HG03439 (cell line): Measurements from ENCODE around the gene CEBPB.
"Not testable (repeated sequence)": the region's sequence is repeated elsewhere in the genome, so short reads cannot be mapped to it uniquely, and the experiment has no call there.

Experiments used
- ATAC-seq: cut with Tn5 transposase; IDR thresholded peaks from one replicate; pipeline ENCODE4 v1.9.1; 2021; ENCODE audit warnings: mild to moderate bottlenecking, moderate library complexity; ENCODE audit not compliant: unreplicated experiment

Gene CEBPB

DNA sequence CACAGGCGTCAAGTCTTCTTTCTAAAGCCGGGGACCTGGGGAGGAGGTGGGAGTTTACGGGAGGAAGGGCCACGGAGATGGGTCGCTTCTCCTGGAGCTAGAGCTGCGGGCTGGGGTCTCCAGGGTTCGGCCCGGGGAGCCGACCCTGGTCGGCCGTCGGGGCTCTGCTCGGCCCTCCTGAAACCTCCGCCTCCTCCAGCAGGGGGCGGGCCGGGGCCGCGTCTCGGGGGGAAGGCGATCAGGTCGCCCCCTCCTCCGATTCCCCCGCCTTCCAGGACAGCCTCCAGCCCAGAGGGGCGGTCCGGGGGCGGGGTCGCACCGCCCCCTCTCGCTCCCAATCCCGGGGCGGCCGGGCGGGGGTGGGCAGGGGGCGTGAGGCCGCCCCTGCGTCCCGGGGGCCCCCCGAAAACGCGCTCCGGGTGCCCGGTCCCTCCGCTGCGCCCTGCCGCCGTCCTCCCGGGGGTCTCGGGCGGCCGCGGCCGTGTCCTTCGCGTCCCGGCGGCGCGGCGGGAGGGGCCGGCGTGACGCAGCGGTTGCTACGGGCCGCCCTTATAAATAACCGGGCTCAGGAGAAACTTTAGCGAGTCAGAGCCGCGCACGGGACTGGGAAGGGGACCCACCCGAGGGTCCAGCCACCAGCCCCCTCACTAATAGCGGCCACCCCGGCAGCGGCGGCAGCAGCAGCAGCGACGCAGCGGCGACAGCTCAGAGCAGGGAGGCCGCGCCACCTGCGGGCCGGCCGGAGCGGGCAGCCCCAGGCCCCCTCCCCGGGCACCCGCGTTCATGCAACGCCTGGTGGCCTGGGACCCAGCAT lies at the start of gene CEBPB:
TSS of gene CEBPB (plus strand) at position 580 of the 814 bp plus-strand sequence. CDS start at position 784, 204 bp downstream.
- peak; percentile 46 for ATAC-seq

DNA sequence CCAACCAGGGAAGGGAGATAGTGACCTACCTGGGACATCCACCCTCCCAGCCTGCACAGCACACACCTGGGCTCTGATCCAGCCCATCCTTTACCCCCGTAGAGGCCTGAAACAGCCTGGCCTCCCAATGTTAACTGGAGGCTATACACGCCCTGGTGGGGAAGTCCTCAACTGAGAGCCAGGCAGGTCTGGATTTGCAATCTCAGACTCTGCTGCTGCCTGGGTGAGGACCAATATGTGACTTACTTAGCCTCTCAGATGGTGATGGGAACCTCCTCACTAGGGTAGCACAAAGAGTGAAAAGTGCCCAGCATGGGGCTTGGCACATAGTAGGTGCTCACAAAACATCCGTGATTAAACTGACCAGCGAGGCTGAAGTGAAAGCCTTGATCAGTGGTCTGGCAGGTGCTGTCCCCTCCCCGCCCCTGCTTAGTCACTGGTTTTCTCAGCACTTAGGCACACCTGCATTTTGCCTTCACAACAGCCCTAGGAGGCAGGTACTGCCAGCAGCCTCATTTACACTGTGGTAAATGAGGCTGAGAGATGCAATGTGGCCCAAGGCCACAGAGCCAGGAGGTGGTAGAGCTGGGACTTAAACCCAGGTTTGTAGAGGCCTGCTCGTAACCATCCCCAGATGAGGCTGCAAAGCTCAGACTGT lies 49.5 kb upstream of the CEBPB start:
- ATAC-seq = no peak

- ATAC-seq = no peak
Observed at GRCh38 chr20:50141811-50142561, 48.6 kb upstream of the CEBPB start.

- no peak for ATAC-seq
Observed at GRCh38 chr20:50142812-50143211, 47.8 kb upstream of the CEBPB start.

DNA sequence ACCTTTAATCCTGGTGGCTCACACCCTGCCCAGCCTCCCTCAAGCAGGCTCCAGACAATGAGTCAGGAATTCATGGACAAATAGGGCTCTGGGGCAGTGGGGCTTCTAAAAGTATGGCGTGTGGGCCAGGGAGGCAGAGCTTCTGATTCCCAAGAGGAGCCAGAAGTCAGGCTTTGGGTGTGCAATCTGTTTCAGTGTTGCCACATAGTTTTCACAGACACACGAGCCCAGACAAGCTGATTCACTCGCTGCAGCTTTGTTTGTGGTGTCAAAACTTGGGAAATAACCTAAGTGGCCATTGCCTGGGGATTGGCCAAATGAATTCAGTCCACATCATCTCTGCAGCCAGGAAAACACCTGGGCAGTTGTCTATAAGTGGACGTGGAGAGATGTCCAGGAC lies 46.3 kb upstream of the CEBPB start:
- no peak for ATAC-seq

DNA sequence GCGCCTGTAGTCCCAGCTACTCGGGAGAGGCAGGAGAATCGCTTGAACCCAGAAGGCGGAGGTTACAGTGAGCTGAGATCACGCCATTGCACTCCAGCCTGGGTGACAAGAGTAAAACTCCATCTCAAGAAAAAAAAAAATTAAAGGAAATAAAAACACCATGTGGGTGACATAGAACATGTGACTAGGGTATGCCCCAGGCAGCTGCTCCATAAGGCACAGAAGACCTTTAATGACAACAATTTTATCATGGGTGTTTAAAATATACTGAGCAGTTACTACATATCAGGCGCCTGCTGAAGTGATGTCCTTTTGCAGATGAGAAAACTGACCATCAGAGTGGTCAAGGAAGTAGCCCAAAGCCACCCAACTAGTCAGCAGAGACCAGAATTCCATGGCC lies 45.1 kb upstream of the CEBPB start:
- no peak for ATAC-seq

DNA sequence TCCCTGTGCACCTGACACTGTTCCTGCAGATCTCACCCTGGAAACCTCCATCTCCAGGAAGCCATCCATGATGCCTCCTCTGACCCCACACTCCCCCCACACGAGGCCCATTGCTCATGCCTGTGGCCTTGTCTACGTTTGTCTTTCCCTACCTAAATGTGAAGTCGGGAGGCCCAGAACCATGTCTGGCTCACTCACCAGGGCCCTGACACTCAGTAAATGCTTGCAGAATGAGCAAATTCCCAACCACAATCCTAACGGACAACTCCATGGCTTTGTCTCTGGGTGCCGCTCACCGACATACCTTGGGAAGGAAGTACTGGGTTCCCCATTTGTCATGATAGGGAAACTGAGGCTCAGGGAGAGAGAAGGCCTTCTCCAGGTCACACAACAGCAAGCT lies 44.4 kb upstream of the CEBPB start:
- no peak for ATAC-seq

DNA sequence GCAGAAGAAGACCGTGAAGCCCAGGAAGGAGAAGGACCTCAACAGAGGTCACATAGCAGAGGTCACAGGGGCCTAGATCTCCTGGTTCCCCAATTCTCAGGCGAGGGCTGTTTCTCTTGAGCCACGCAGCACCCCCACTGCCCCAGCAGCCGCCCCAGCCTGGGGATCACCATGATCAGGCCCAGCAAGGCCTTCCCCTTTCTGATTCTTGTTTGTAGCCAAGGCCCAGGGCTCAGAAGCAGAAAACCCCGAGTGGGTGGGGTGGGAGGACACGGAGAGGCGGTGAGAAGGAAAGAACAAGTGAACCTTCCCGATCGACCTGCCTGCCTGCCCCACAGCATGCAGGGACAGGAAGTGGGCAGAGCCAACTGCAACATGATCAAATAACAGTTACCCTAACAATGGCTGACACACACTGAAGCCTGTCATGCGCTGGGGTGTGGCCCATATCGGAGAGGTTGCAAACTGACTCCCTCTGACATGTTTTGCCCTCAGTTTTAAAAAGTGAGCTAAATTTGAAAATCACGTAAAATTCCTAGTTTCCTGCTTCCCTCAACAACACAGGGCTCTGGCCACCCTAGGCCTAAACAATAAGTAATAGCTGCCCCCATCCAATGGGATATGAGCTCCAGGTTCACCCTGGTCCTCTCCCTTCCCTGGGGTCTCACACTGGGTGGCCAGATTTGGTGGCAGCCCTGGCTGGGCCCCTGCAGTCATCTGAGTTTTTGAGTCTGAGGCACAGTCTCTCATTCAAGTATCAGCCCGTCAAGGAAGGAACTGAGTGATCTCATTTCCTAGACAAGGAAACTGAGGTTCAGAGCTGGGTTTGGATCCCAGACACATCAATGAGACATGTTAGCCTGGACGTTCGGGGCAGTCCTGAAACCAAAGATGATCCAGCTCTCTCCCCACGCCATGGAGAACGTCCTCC lies 43.6 kb upstream of the CEBPB start:
- no peak for ATAC-seq

- no peak for ATAC-seq
Observed at GRCh38 chr20:50149481-50150254, 41.0 kb upstream of the CEBPB start.

- no peak for ATAC-seq
Observed at GRCh38 chr20:50151034-50151743, 39.4 kb upstream of the CEBPB start.

GRCh38 chr20:50152394-50153152 lies 38.1 kb upstream of the CEBPB start:
- no peak for ATAC-seq

DNA sequence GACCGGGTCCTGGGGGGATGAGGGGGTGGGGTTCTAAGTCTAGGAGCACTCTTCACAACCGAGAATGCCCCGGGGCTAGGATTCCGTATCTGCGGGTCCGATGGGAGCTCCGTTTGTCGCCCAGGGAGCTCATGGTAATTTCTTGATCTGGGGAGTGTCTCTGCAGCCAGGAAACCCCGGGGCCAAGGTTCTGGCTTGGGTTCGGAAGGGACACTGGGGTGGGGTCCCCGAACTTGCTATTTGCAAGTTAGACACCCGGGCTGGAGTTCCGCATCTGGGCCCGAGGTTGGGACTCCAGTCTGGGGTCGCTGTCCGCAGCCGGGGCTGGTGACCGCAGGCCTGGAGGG lies 37.5 kb upstream of the CEBPB start:
- no peak for ATAC-seq

DNA sequence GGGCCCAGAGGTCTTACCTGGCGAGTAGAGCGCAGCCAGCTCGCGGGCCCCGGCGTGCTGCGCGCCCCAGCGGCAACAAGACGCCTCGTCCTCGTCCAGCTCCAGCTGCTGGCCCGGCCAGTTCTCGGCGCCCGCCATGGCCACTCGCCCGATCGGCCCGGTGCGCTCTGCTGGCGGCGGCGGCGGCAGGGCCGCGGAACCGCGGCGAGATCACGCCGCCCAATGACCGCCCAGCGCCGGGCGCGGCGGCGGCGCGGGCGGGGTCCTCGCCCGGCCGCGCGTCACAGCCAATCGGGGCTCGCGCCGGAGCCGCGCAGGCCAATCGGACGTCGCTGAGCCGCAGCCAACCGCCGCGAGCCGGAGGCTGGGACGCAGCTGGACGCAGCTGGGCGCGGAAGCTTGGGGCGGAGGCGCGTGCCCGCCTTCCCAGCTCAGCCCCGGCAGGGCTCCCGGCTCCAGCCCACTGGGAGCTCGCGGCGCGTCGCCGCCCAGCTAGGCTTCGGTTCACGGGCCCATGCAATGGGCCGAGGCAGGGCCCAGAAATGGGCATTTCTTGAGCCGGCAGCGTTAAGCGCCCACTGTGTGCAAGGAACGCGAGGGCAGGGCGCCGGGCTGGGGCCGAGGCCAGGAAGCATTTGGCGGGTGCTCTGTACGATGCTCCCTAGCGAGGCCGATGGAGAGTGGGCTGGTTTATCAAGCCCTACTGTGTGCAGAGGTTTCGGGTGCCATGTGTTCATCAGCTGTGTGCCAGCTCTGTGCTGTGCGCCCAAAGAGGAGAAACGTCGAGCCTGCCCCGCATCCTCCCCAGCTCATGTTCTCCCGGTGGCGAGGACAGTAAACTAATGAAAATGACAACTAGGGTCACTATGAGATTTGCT lies 36.9 kb upstream of the CEBPB start, which contains the start of gene PEDS1:
TSS of gene PEDS1 (minus strand) at position 224 of the 878 bp plus-strand sequence. CDS start at position 138, 86 bp downstream.
- ATAC-seq = peak; percentile 85

DNA sequence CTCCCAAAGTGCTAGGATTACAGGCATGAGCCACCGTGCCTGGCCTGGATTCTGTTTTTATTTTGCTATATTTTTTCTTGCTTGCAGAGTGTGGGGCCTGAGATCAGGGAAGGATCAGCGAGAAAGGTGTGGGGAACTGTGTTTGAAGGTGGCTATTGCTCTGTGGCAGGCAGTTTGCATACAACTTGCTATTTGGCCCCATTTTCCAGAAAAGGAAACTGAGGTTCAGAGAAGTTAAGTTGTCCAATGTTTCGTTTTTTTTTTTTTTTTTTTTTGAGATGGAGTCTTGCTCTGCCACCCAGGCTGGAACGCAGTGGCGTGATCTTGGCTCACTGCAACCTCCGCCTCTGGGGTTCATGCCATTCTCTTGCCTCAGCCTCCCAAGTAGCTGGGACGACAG lies 29.1 kb upstream of the CEBPB start:
- ATAC-seq = not testable (repeated sequence)

GRCh38 chr20:50163570-50164317 lies 26.9 kb upstream of the CEBPB start:
- ATAC-seq = no peak

- peak; percentile 85 for ATAC-seq
Observed at GRCh38 chr20:50165684-50166554, 24.7 kb upstream of the CEBPB start.
